K562 (cell line): ENCODE data around the gene YIPF1. TPM values are rescaled to one million over a fixed set of nuclear protein-coding genes. Genes with fewer than 3 reads are reported as not detected.

Source experiments
- ATAC-seq: fragments of 200-7000 bp; cut with Tn5 transposase; 3 replicates; pipeline ENCODE4 v1.9.1; 2020; ENCODE audit warnings: moderate library complexity
- BruUV-seq: library from RNA; stranded (reverse); fragments of 400-500 nt; replicated peaks from 2 replicates; lab custom pipeline; 2021; lab: Mats Ljungman, UMichigan
- CTCF ChIA-PET: fragments of 300-600 bp; formaldehyde crosslinking; extraction: SDS; loops from one replicate; lab custom pipeline; 2021; ENCODE audit warnings: low intra/inter-chr PET ratio; lab: Yijun Ruan, JAX
- POLR2A ChIA-PET: fragments of 300-600, 350-650 bp; sonication (Branson Sonifier 250); formaldehyde crosslinking; extraction: SDS; loops from one replicate; lab custom pipeline; 2021; ENCODE audit warnings: antibody characterized with exemption, inconsistent platforms; lab: Yijun Ruan, JAX
- DNase-seq, 4 experiments: peaks; one replicate each; pipeline versions ENCODE4 v3.0.0 to v3.0.0-alpha.2; 2011 to 2018; ENCODE audit warnings: low spot score in 3 of 4, mixed read lengths in 3 of 4; ENCODE audit errors: extremely low read depth in 1 of 4
- FAIRE-seq: peaks from 2 replicates; lab custom pipeline; 2011; peaks lifted over from hg19 to GRCh38; lab: Jason Lieb, UNC
- H2AFZ ChIP-seq: 2 replicates; pipeline ENCODE4 v1.6.0; 2011; ENCODE audit warnings: low read depth, low read length, control low read depth, inconsistent platforms
- H3K27ac ChIP-seq: fragments of 200-600 bp; 3 replicates; pipeline ENCODE4 v1.8.0; 2011; ENCODE audit warnings: low read depth, mild to moderate bottlenecking, control low read depth, inconsistent platforms, low read length, moderate library complexity, mixed read lengths; ENCODE audit errors: extremely low read depth
- H3K27me3 ChIP-seq, 2 experiments: fragments of 300-600 bp in 1 of 2; 2 replicates in 1 of 2; 3 replicates in 1 of 2; pipeline versions ENCODE4 v1.6.0 to v1.8.0; 2011; ENCODE audit warnings: inconsistent platforms in 2 of 2, low read length in 2 of 2, mild to moderate bottlenecking in 1 of 2, mixed read lengths in 1 of 2, moderate library complexity in 1 of 2; ENCODE audit not compliant: control insufficient read depth in 2 of 2, insufficient read depth in 2 of 2
- H3K36me3 ChIP-seq: fragments of 300-600 bp; 3 replicates; pipeline ENCODE4 v1.8.0; 2011; ENCODE audit warnings: mild to moderate bottlenecking, low read length, inconsistent platforms; ENCODE audit not compliant: control insufficient read depth, insufficient read depth
- H3K4me1 ChIP-seq, 2 experiments: fragments of 200-600 bp in 1 of 2; replicated peaks in 1 of 2; 2 replicates in 1 of 2; 3 replicates in 1 of 2; pipeline versions ENCODE4 v1.5.1 to v1.8.0; 2011; ENCODE audit warnings: inconsistent platforms in 2 of 2, low read length in 2 of 2, mild to moderate bottlenecking in 1 of 2, mixed read lengths in 1 of 2, moderate library complexity in 1 of 2; ENCODE audit not compliant: control insufficient read depth in 2 of 2, insufficient read depth in 2 of 2
- H3K4me2 ChIP-seq: 2 replicates; pipeline ENCODE4 v1.6.1; 2011; ENCODE audit warnings: low read length, control low read depth, inconsistent platforms, mixed read lengths; ENCODE audit not compliant: insufficient read depth
- H3K4me3 ChIP-seq: fragments of 200-600 bp; sonication (generic), shearing (Covaris generic); 2 replicates; pipeline ENCODE4 v1.5.1; 2016; ENCODE audit warnings: control low read depth, inconsistent platforms
- H3K79me2 ChIP-seq: fragments of 200-600 bp; 3 replicates; pipeline ENCODE4 v1.8.0; 2011; ENCODE audit warnings: low read length, inconsistent platforms; ENCODE audit not compliant: control insufficient read depth, insufficient read depth
- H3K9ac ChIP-seq, 2 experiments: 2 replicates each; pipeline versions ENCODE4 v1.6.0 to v1.6.1; 2011; ENCODE audit warnings: low read depth in 2 of 2, low read length in 2 of 2, control low read depth in 1 of 2, inconsistent platforms in 1 of 2, mild to moderate bottlenecking in 1 of 2, mixed read lengths in 1 of 2; ENCODE audit not compliant: insufficient read depth in 1 of 2
- H3K9me1 ChIP-seq: one replicate; pipeline ENCODE4 v1.6.0; 2011; ENCODE audit warnings: inconsistent platforms, mild to moderate bottlenecking, low read length, moderate library complexity; ENCODE audit not compliant: control insufficient read depth, insufficient read depth
- H3K9me3 ChIP-seq: replicated peaks from 2 replicates; pipeline ENCODE4 v1.5.1; 2011; ENCODE audit warnings: low read depth, low read length, inconsistent platforms; ENCODE audit not compliant: control insufficient read depth, insufficient read depth
- H4K20me1 ChIP-seq: replicated peaks from 2 replicates; pipeline ENCODE4 v1.6.1; 2011; ENCODE audit warnings: low read length, inconsistent platforms, mixed read lengths; ENCODE audit not compliant: control insufficient read depth, insufficient read depth
- MYBL2 ChIP-seq, 2 experiments: fragments of 450-650 bp in 1 of 2; sonication (generic) in 1 of 2; formaldehyde crosslinking in 1 of 2; IDR thresholded peaks; 2 replicates each; pipeline versions ENCODE4 v1.6.1 to v1.8.1; 2017 to 2022; ENCODE audit warnings: borderline replicate concordance in 1 of 2, inconsistent platforms in 1 of 2, low read depth in 1 of 2, mild to moderate bottlenecking in 1 of 2, missing genetic modification reagents in 1 of 2, moderate library complexity in 1 of 2
- NUFIP1 ChIP-seq: fragments of 450-650 bp; IDR thresholded peaks from 2 replicates; pipeline ENCODE4 v1.6.1; 2018; ENCODE audit not compliant: partially characterized antibody
- POLR2A ChIP-seq: fragments of 450-650 bp; conservative IDR thresholded peaks from 2 replicates; pipeline ENCODE4 v1.6.1; 2016
- SMARCA5 ChIP-seq: fragments of 450-650 bp; IDR thresholded peaks from 2 replicates; pipeline ENCODE4 v1.6.1; 2016
- STAT6 ChIP-seq: sonication (generic); formaldehyde crosslinking; IDR thresholded peaks from 2 replicates; pipeline ENCODE4 v1.8.1; 2023; ENCODE audit warnings: mild to moderate bottlenecking, missing genetic modification reagents
- ZBTB12 ChIP-seq: fragments of 250-450 bp; sonication (Bioruptor Pico); IDR thresholded peaks from 2 replicates; pipeline ENCODE4 v1.4.0; 2020
- WGBS: fragments of 100-300 bp; shearing (Covaris generic); methylation state at CpG from one replicate; pipeline ENCODE4 v1.1.6; 2016; ENCODE audit warnings: low coverage, mixed read lengths; ENCODE audit not compliant: insufficient coverage; ENCODE audit errors: missing lambda C conversion rate; 5-methylcytosine and 5-hydroxymethylcytosine counted together
- in situ Hi-C: fragments of 300-500 bp; cut with MboI; formaldehyde crosslinking; loops from 4 replicates; pipeline ENCODE4 v1.15.0; 2018; ENCODE audit warnings: inconsistent platforms, mixed read lengths
- intact Hi-C: fragments of 100-400 bp; cut with micrococcal nuclease; formaldehyde crosslinking; loops from 2 replicates; pipeline ENCODE4 v1.14.2; 2022
- polyA plus RNA-seq, 8 experiments: library from polyadenylated mRNA; depleted of rRNA in 4 of 8; stranded (reverse) in 5 of 8; unstranded in 3 of 8; fragments of >200 nt; fragmentation: Nextera tagmentation in 2 of 8; fragmentation: Illumina TruSeq in 1 of 8; extraction: Ambion mirVana in 2 of 8; extraction: Trizol in 1 of 8; gene quantifications; 2 replicates each; pipeline versions ENCODE4 v1.2.1 to v1.2.3, GENCODE V29; 2011 to 2014; ENCODE audit warnings: inconsistent platforms in 1 of 8, missing spikeins in 1 of 8
- total RNA-seq, 7 experiments: library from RNA; depleted of rRNA in 6 of 7; stranded (reverse); fragments of >200 nt in 6 of 7; fragmentation: Illumina TruSeq in 2 of 7; extraction: Trizol in 2 of 7; gene quantifications; 2 replicates each; pipeline versions ENCODE4 v1.2.1 to v1.2.3, GENCODE V29; 2011 to 2021; ENCODE audit warnings: low replicate concordance in 1 of 7

Gene YIPF1
- total and polyA plus RNA-seq, 9 of the 15 experiments (the other 6 are each of a cell fraction or from before 2014, with no cell fraction given): 11.5 to 37.5 (median 19.2) TPM

DNA sequence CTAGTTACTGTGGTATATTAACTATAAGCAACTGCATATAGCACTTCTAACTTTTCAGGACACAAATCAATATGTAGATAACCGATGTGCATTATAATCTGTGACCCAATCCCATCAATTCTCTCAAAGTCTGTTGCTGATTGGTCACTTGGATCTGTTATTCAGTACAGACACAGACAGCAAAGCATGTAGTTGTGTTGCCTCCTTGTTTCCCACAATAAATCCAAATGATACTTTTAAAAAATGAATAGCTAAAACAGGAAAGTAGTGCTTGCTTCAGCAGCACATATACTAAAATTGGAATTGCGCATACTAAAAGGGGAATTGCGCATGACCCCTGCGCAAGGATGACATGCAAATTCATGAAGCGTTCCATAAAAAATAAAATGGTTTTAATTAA is 79.6 kb downstream of the YIPF1 start (continued):
- TF ChIP-seq MYBL2 (IDR thresholded peaks at IDR 0.05; ENCODE audit: low read depth) (no peak), MYBL2 (CRISPR knock-in tag; IDR thresholded peaks at IDR 0.05; ENCODE audit: borderline replicate concordance) (no peak), ZBTB12 (CRISPR knock-in tag) (no peak), NUFIP1 (no peak), STAT6 (no peak), POLR2A (no peak)

- DNase-seq (no peak), FAIRE-seq (no peak), ATAC-seq (no peak)
- no TSS peak for BruUV-seq
- Histone ChIP-seq H4K20me1 (no peaks in the 10 kb centered on the region), H3K4me3 (no peak overlapping the region), H3K9ac (no peak overlapping the region), H3K36me3 (peaks cover 91% of the 10 kb centered on the region), H3K9me1 (no peaks in the 10 kb centered on the region), H3K4me1 (peaks cover 7 to 9% of the 10 kb centered on the region in 2 experiments; a peak in 2 of 5 replicates), H2AFZ (no peak overlapping the region), H3K27me3 (no peaks in the 10 kb centered on the region), H3K27ac (no peak overlapping the region), H3K4me2 (no peak overlapping the region), H3K79me2 (peaks cover 16% of the 10 kb centered on the region), H3K9me3 (no peaks in the 10 kb centered on the region)
- ChIA-PET POLR2A (interaction anchor here (0.6 to 1.2 kb wide), 5 partner anchors 12 to 367 kb away, joined by 3 read pairs; partner anchors contain the start of gene NDC1), CTCF (no interaction called here)
- no peak for TF ChIP-seq SMARCA5
- in situ Hi-C loops: no loop called here
- WGBS: 91% methylated on average over 5 of the region's 5 CpGs
- intact Hi-C loops: no loop called here
Measured at GRCh38 chr1:53807916-53808315, 81.7 kb downstream of the YIPF1 start.
